Hepatocyte (in vitro differentiated cells): Measurements from ENCODE around the gene RPTOR. TPM values are rescaled to one million over a fixed set of nuclear protein-coding genes. Genes with fewer than 3 reads are reported as not detected.

Experiments
- DNase-seq: peaks from one replicate; pipeline ENCODE4 v3.0.0-alpha.2; 2016; ENCODE audit warnings: low spot score
- H2AFZ ChIP-seq: fragments of 200-600 bp; sonication (generic); 2 replicates; pipeline ENCODE4 v1.6.0; 2016; ENCODE audit warnings: antibody characterized with exemption, mild to moderate bottlenecking
- H3K27ac ChIP-seq: fragments of 200-600 bp; sonication (generic); 2 replicates; pipeline ENCODE4 v1.5.1; 2016; ENCODE audit warnings: mild to moderate bottlenecking
- H3K27me3 ChIP-seq: fragments of 200-600 bp; sonication (generic); 2 replicates; pipeline ENCODE4 v1.6.1; 2016
- H3K36me3 ChIP-seq: fragments of 200-600 bp; sonication (generic); replicated peaks from 2 replicates; pipeline ENCODE4 v1.5.1; 2016; ENCODE audit warnings: low read depth; ENCODE audit not compliant: insufficient read depth
- H3K4me1 ChIP-seq: fragments of 200-600 bp; sonication (generic); 2 replicates; pipeline ENCODE4 v1.5.1; 2016; ENCODE audit warnings: mild to moderate bottlenecking, moderate library complexity; ENCODE audit not compliant: insufficient read depth
- H3K4me2 ChIP-seq: fragments of 200-600 bp; sonication (generic); 2 replicates; pipeline ENCODE4 v1.6.0; 2016
- H3K4me3 ChIP-seq: fragments of 200-600 bp; sonication (generic); 2 replicates; pipeline ENCODE4 v1.5.1; 2016; ENCODE audit warnings: mild to moderate bottlenecking
- H3K79me2 ChIP-seq: fragments of 200-600 bp; sonication (generic); 2 replicates; pipeline ENCODE4 v1.6.0; 2017; ENCODE audit warnings: mild to moderate bottlenecking
- H3K9me2 ChIP-seq: fragments of 200-600 bp; sonication (generic); replicated peaks from 2 replicates; pipeline ENCODE4 v1.6.0; 2017; ENCODE audit warnings: mild to moderate bottlenecking; ENCODE audit not compliant: insufficient read depth
- H3K9me3 ChIP-seq: fragments of 200-600 bp; sonication (generic); 2 replicates; pipeline ENCODE4 v1.5.1; 2016; ENCODE audit warnings: low read depth, mild to moderate bottlenecking
- H4K20me1 ChIP-seq: fragments of 200-600 bp; sonication (generic); 2 replicates; pipeline ENCODE4 v1.6.0; 2016; ENCODE audit warnings: mild to moderate bottlenecking; ENCODE audit not compliant: insufficient read depth, poor library complexity, severe bottlenecking
- EZH2 ChIP-seq: fragments of 200-600 bp; sonication (generic); IDR thresholded peaks from 2 replicates; pipeline ENCODE4 v1.6.1; 2016; ENCODE audit warnings: antibody characterized with exemption, mild to moderate bottlenecking, borderline replicate concordance
- EZH2phosphoT487 ChIP-seq: fragments of 200-600 bp; sonication (generic); IDR thresholded peaks from one replicate; pipeline ENCODE4 v1.6.1; 2018; ENCODE audit warnings: antibody characterized with exemption, mild to moderate bottlenecking, low read depth, moderate library complexity; ENCODE audit not compliant: unreplicated experiment, severe bottlenecking
- WGBS: methylation state at CpG from one replicate; pipeline ENCODE4 v1.1.6; 2016; ENCODE audit warnings: low lambda C conversion rate; ENCODE audit errors: missing lambda C conversion rate; 5-methylcytosine and 5-hydroxymethylcytosine counted together
- polyA plus RNA-seq: library from polyadenylated mRNA; unstranded; fragments of >200 nt; fragmentation: Nextera tagmentation; extraction: Ambion mirVana; gene quantifications from 2 replicates; pipeline ENCODE4 v1.2.1, GENCODE V29; 2016
- total RNA-seq: library from RNA; depleted of rRNA; stranded (reverse); fragments of >200 nt; gene quantifications from 2 replicates; pipeline ENCODE4 v1.2.3, GENCODE V29; 2014
- TF ChIP-seq, protein P1 (sequence below): fragments of 200-600 bp; sonication (generic); IDR thresholded peaks from 2 replicates; pipeline ENCODE4 v1.5.1; 2016; ENCODE audit warnings: antibody characterized with exemption, mild to moderate bottlenecking; ENCODE audit not compliant: poor library complexity

RPTOR gene
- total and polyA plus RNA-seq, 2 experiments from 2014 or later, result 14.1 to 20.6 TPM

DNA sequence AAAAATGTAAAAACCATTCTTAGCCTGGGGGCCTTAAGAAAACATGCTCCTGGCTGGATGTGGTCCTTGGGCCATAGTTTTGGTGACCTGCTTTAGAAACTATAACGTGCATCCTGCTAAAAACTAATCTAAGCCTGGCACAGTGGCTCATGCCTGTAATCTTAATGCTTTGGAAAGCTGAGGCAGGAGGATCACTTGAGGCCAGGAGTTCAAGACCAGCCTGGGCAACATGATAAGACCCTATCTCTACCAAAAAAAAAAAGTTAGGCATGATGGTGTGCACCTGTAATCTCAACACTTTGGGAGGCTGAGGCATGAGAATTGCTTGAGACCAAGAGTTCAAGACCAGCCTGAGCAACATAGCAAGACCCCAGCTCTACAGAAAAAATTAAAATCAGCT, 263.2 kb downstream of the RPTOR start:
- Histone ChIP-seq H3K27me3 (no peaks in the 10 kb centered on the region), H3K9me2 (no peaks in the 10 kb centered on the region), H2AFZ (no peak overlapping the region), H3K4me3 (no peak overlapping the region), H3K9me3 (peaks cover 5% of the 10 kb centered on the region), H3K4me1 (no peaks in the 10 kb centered on the region), H3K79me2 (no peaks in the 10 kb centered on the region), H3K27ac (no peak overlapping the region), H4K20me1 (no peaks in the 10 kb centered on the region), H3K36me3 (no peaks in the 10 kb centered on the region), H3K4me2 (no peak overlapping the region)
- WGBS, result 90% methylated on average over 1 of the region's 1 CpG
- DNase-seq, result no peak
- TF ChIP-seq EZH2phosphoT487 (no peak), EZH2 (no peak)
- TF ChIP-seq, protein P1, sequence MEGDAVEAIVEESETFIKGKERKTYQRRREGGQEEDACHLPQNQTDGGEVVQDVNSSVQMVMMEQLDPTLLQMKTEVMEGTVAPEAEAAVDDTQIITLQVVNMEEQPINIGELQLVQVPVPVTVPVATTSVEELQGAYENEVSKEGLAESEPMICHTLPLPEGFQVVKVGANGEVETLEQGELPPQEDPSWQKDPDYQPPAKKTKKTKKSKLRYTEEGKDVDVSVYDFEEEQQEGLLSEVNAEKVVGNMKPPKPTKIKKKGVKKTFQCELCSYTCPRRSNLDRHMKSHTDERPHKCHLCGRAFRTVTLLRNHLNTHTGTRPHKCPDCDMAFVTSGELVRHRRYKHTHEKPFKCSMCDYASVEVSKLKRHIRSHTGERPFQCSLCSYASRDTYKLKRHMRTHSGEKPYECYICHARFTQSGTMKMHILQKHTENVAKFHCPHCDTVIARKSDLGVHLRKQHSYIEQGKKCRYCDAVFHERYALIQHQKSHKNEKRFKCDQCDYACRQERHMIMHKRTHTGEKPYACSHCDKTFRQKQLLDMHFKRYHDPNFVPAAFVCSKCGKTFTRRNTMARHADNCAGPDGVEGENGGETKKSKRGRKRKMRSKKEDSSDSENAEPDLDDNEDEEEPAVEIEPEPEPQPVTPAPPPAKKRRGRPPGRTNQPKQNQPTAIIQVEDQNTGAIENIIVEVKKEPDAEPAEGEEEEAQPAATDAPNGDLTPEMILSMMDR, result no peak

DNA sequence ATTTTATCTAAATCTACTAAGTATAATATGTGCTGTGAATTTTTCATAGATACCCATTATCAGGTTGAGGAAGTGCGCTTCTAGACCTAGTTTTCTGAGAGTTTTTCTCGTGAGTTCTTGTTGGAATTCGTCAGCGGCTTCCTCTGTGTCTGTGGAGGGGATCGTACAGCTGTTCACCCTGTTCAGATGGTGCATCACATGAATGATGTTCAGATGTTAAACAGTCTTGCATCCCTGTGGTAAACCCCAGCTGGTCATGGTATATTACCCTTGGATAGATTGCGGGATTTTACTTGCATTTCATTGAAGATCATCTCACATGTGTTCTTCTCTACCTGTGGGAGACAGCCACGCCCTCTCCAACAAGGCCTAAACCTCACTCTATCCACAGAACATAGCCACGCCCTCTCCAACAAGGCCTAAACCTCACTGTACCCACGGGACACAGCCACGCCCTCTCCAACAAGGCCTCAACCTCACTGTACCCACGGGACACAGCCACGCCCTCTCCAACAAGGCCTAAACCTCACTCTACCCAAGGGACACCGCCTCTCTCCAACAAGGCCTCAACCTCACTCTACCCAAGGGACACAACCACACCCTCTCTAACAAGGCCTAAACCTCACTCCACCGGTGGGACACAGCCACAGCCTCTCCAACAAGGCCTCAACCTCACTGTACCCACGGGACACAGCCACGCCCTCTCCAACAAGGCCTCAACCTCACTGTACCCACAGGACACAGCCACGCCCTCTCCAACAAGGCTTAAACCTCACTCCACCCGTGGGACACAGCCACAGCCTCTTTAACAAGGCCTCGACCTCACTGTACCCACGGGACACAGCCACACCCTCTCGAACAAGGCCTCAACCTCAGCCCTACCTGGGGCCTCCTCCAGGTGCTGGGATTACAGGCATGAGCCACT, 266.8 kb downstream of the RPTOR start:
- Histone ChIP-seq H3K4me1 (no peaks in the 10 kb centered on the region), H3K9me2 (no peaks in the 10 kb centered on the region), H3K79me2 (no peaks in the 10 kb centered on the region), H2AFZ (no peak overlapping the region), H3K27me3 (no peaks in the 10 kb centered on the region), H3K9me3 (peaks cover 5% of the 10 kb centered on the region), H3K4me2 (no peak overlapping the region), H3K27ac (no peak overlapping the region), H4K20me1 (no peaks in the 10 kb centered on the region), H3K4me3 (no peak overlapping the region), H3K36me3 (no peaks in the 10 kb centered on the region)
- TF ChIP-seq EZH2phosphoT487, result no peak
- TF ChIP-seq EZH2, result no peak
- TF ChIP-seq, protein P1, result no peak
- WGBS, result 97% methylated on average over 21 of the region's 21 CpGs
- no peak for DNase-seq

DNA sequence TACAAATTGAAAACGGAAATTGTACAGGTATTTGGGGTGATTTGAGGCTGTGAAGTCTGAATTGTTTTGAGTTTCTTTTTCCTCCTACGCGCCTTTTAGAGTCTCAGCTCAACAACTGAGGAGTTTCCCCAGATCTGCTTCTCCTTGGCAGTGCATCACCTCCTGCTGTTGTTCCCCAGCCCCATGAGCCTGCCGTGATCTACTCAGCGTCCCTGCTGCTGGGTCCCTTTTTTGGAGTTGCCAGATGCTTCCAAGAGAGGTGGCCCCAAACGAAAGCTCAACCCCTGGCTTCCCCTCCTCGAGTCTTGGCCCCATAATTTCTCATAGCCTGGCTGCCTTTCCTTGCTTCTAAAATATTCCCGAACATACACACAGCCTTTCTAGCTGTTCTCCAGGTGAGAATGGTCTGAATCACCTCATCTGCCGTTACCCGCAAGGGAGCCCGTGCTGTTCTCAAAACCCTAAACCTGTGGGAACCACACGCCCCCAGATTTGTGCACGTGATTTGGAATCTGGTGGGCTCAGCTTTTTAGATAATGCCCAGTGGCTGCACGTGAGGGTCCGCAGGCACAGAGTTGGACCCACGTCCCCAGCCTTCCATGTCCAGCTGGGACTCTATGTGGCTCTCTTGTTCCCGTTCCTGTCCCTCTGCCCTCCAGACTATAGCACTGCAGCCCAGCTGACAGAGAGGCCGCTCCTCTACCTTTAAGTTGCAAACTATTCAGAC, 267.9 kb downstream of the RPTOR start:
- no peaks in the 10 kb centered on the region for H4K20me1 ChIP-seq
- no peaks in the 10 kb centered on the region for H3K79me2 ChIP-seq
- H3K9me2 ChIP-seq, result no peaks in the 10 kb centered on the region
- H3K4me1 ChIP-seq, result no peaks in the 10 kb centered on the region
- no peak overlapping the region for H3K4me2 ChIP-seq
- TF ChIP-seq EZH2 (no peak), EZH2phosphoT487 (no peak)
- TF ChIP-seq, protein P1, result no peak
- H3K27ac ChIP-seq, result no peak overlapping the region
- H3K9me3 ChIP-seq, result peaks cover under 1% of the 10 kb centered on the region
- no peaks in the 10 kb centered on the region for H3K27me3 ChIP-seq
- 96% methylated on average over 18 of the region's 18 CpGs for WGBS
- H2AFZ ChIP-seq, result no peak overlapping the region
- H3K36me3 ChIP-seq, result no peaks in the 10 kb centered on the region
- no peak for DNase-seq
- H3K4me3 ChIP-seq, result no peak overlapping the region
